NCI-H1105 (cell line): ENCODE measurements around the gene HOXB1.
"Not testable (repeated sequence)": the region's sequence is repeated elsewhere in the genome, so short reads cannot be mapped to it uniquely, and the experiment has no call there.

Experiments
- DNase-seq: peaks from one replicate; lab custom pipeline; 2025; lab: John Stamatoyannopoulos, UW

The HOXB1 gene

DNA sequence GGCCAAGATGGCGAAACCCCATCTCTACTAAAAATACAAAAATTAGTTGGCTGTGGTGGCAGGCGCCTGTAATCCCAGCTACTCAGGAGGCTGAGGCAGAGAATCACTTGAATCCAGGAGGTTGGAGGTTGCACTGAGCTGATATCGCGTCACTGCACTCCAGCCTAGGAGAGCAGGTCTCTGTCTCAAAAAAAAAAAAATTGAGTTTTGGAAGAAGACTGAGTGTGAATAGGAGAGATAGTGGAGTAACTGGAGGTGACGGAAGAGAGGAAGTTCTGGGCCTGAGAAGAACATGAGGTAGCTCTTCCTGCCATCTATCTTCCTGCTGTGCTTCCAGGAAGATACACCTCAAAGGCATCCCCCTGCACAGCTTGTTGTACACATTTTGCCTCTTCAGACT is 11.4 kb downstream of the HOXB1 start:
- DNase-seq = no peak

GRCh38 chr17:48517478-48517877 is 13.3 kb downstream of the HOXB1 start:
- DNase-seq = no peak

DNA sequence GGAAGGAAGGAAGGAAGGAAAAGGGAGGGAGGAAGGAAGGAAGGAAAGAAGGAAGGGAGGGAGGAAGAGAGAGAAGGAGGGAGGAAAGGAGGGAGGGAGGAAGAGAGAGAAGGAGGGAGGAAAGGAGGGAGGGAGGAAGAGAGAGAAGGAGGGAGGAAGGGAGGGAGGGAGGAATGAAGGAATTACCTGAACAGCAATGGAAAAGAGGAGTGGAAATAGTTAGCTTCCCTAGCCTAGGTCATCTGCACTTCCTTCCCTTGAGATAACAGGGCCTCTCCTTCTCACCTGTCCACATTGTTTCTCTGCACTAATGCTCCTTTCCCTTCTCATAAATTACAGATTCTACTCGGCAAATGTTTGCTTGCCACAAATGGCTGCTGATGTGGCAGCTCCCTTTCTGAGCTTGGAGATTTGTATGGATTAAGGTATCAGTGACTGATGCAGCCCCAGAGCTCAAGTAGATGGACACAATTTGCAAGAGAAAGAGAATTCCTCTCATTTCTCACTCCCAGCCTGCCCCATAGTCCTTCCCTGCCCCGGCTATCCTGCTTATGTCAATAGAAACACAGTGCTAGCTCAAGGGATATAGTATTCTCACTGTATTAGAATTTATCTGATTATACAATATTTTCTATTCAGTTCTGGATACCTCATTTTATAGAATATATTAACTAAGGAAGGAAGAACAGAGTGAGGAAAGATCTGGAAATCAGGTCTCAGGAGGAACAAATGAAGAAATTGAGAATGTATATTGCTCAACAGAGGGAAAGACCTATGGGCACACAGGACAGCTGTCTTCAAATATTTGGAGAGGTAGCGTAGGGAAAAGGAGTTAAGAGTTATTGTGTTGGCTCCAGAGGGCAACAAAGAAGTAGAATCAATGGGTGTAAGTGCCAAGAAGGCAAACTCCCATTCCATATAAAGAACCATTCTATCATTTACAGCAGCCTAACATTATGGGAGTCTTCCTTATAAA is 14.6 kb downstream of the HOXB1 start:
- no peak for DNase-seq

DNA sequence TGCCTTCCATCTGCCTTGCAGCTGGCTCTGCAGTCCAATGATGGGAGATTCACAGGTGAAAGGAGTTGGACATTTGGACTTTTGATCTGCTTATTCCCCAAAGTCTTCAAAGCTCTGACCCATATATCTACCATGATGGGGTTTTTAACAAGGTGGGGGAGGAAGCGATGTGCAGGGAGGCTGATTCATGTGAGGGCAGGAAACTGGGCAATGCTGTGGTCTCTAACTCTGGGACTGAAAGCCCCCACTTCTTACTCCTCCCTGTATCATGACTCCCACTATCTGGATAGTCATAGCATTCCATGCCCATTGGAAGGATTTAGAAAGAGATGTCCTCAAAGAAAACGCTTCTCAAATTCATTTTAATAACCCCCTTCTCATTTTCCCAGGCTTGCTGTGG is 16.3 kb downstream of the HOXB1 start:
- DNase-seq = no peak

- no peak for DNase-seq
These were observed 16.9 kb downstream of the HOXB1 start for GRCh38 chr17:48513666-48514455.

- no peak for DNase-seq
These were observed 17.7 kb downstream of the HOXB1 start for GRCh38 chr17:48513097-48513496.

DNA sequence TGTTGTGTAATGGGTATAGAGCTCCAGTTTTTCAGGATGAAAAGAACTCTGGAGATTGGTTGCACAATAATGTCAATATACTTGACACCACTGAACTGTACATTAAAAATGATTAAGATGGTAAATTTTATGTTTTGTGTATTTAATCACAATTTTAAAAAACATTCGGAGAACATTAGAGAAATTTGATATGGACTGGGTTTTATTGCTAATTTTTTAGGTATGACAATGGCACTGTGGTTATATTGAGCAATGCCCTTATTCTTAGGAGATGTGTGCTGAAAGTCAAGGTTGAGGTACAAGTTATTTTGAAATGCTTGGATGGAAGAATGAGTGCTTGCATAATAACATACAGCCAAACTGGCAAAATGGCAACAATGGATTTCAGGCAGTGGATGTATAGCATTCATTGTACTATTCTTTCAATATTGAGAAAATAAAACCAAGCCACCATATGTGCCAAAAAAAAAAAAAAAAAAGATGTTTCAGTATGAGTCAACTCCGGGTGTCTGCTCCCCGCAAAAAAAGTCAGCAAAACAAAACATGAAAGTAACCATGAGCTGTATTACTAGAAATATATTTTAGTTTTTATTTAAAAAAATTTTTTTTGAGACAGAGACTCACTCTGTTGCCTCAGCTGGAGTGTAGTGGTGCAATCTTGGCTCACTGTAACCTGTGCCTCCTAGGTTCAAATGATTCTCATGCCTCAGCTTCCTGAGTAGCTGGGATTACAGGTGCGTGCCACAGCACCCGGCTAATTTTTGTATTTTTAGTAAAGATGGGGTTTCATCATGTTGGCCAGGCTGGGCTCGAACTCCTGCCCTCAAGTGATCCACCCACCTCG is 19.8 kb downstream of the HOXB1 start:
- no peak for DNase-seq

- no peak for DNase-seq
These were observed 20.4 kb downstream of the HOXB1 start for GRCh38 chr17:48510381-48510760.

GRCh38 chr17:48509708-48510107 is 21.1 kb downstream of the HOXB1 start:
- not testable (repeated sequence) for DNase-seq

DNA sequence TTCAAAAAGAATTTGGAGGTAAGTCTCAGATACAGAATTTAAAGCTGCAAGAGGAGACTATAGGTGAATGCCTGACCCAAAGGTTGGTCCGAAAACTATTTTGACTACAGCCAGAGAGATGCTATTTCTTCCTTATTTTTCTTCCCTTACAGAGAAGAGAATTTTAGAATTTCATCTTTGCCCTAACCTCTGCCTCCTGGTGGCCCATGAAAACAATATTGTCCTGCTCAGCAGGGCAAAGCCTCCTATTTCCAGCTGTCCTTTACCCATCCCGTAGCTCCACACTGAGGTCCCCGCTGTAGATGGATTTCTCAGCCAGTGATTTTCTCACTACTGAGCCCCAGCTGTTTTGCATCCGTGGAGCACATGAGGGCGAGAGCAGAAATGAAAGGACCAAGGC is 24.6 kb downstream of the HOXB1 start:
- no peak for DNase-seq

DNA sequence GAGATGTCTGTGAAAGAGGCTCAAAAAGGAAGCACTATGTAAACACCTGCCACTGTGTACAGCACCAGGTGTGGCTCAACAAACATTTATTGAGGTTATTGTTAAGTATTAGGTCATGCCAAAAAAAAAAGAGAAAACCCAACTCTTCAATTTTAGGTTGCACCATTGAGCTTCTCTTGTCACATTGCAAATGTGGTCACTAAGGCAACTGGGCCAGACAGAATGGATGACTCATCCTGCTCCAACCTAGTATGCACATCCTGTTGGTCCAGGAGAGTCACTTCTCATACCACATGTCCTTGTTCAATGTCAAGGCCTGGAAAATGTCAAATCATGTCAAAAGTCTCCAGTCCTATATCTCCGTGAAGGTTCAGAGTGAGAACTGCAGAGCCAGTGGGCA is 25.0 kb downstream of the HOXB1 start:
- peak; percentile 34 for DNase-seq

DNA sequence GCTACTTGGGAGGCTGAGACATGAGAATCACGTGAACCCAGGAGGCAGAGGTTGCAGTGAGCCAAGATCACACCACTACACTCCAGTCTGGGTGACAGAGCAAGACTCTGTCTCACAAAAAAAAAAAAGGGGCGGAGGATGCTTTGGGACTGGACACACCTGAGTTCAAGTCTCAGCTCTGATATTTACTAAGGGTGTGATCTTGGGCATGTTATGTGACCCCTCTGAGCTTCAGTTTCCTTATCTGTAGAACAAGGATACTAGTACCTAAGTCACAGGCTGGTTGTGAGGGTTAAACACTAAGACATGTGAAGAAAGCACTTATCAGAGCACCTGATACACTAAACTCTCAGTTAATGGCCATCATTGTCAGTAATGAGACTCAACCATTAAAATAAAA is 25.9 kb downstream of the HOXB1 start:
- no peak for DNase-seq

GRCh38 chr17:48503747-48504146 is 27.1 kb downstream of the HOXB1 start:
- DNase-seq = no peak

- DNase-seq = no peak
These were observed 27.9 kb downstream of the HOXB1 start for GRCh38 chr17:48502901-48503300.

GRCh38 chr17:48502312-48502711 is 28.5 kb downstream of the HOXB1 start:
- no peak for DNase-seq

GRCh38 chr17:48500435-48501426 is 30.1 kb downstream of the HOXB1 start:
- DNase-seq = no peak

- DNase-seq = no peak
These were observed 30.9 kb downstream of the HOXB1 start for GRCh38 chr17:48499735-48500434.

GRCh38 chr17:48499248-48499647 is 31.6 kb downstream of the HOXB1 start:
- DNase-seq = no peak

- DNase-seq = peak; percentile 35
These were observed 32.5 kb downstream of the HOXB1 start for GRCh38 chr17:48498164-48498850.

GRCh38 chr17:48497103-48497502 is 33.7 kb downstream of the HOXB1 start:
- DNase-seq = no peak
